Neuronal stem cell (in vitro differentiated cells): ENCODE measurements around the gene TAS2R38.

ENCODE experiments used
- DNase-seq: peaks from one replicate; pipeline ENCODE4 v3.0.0-alpha.2; 2013; ENCODE audit warnings: low spot score
- H2AFZ ChIP-seq: one replicate; pipeline ENCODE4 v1.6.1; 2013; ENCODE audit warnings: mild to moderate bottlenecking, low read length, inconsistent platforms
- H2AK5ac ChIP-seq: 2 replicates; pipeline ENCODE4 v1.6.1; 2013; ENCODE audit warnings: low read depth, mild to moderate bottlenecking, inconsistent platforms, low read length, moderate library complexity, mixed read lengths
- H2BK120ac ChIP-seq: 2 replicates; pipeline ENCODE4 v1.6.1; 2013; ENCODE audit warnings: low read depth, mild to moderate bottlenecking, inconsistent platforms, low read length, moderate library complexity, mixed read lengths
- H2BK12ac ChIP-seq: one replicate; pipeline ENCODE4 v1.6.1; 2013; ENCODE audit warnings: low read length, inconsistent platforms
- H2BK15ac ChIP-seq: 2 replicates; pipeline ENCODE4 v1.6.1; 2013; ENCODE audit warnings: mild to moderate bottlenecking, low read length, inconsistent platforms, mixed read lengths
- H2BK5ac ChIP-seq: one replicate; pipeline ENCODE4 v1.6.1; 2013; ENCODE audit warnings: inconsistent platforms, mild to moderate bottlenecking, low read length, moderate library complexity
- H3K14ac ChIP-seq: one replicate; pipeline ENCODE4 v1.6.1; 2013; ENCODE audit warnings: low read length, inconsistent platforms
- H3K18ac ChIP-seq: 2 replicates; pipeline ENCODE4 v1.6.1; 2013; ENCODE audit warnings: low read length, inconsistent platforms
- H3K23ac ChIP-seq: 2 replicates; pipeline ENCODE4 v1.6.1; 2013; ENCODE audit warnings: low read depth, mild to moderate bottlenecking, mixed read lengths, low read length, inconsistent platforms; ENCODE audit not compliant: poor library complexity
- H3K27ac ChIP-seq: replicated peaks from 3 replicates; pipeline ENCODE4 v1.5.1; 2013; ENCODE audit warnings: low read length, inconsistent platforms
- H3K27me3 ChIP-seq, 3 experiments: 2 replicates each; pipeline ENCODE4 v1.6.1; 2013; ENCODE audit warnings: low read length in 3 of 3, mild to moderate bottlenecking in 2 of 3, inconsistent platforms in 1 of 3, low read depth in 1 of 3, mixed read lengths in 1 of 3, moderate library complexity in 1 of 3; ENCODE audit not compliant: control insufficient read depth in 3 of 3, insufficient read depth in 3 of 3
- H3K36me3 ChIP-seq, 2 donors: replicated peaks in 1 of 2; 2 replicates each; pipeline ENCODE4 v1.6.1; 2013; ENCODE audit warnings: low read length in 2 of 2; ENCODE audit not compliant: control insufficient read depth in 2 of 2, insufficient read depth in 2 of 2
- H3K4ac ChIP-seq: 2 replicates; pipeline ENCODE4 v1.6.1; 2013; ENCODE audit warnings: inconsistent platforms, mild to moderate bottlenecking, low read length, moderate library complexity
- H3K4me1 ChIP-seq, 2 donors: 1 replicate in 1 of 2; 2 replicates in 1 of 2; pipeline ENCODE4 v1.6.1; 2013; ENCODE audit warnings: low read length in 2 of 2, low read depth in 1 of 2; ENCODE audit not compliant: control insufficient read depth in 2 of 2, insufficient read depth in 1 of 2
- H3K4me2 ChIP-seq: one replicate; pipeline ENCODE4 v1.6.1; 2013; ENCODE audit warnings: mild to moderate bottlenecking, low read length, inconsistent platforms; ENCODE audit not compliant: insufficient read depth, poor library complexity, severe bottlenecking
- H3K4me3 ChIP-seq, 2 donors: 2 replicates each; pipeline ENCODE4 v1.5.1; 2013; ENCODE audit warnings: low read length in 2 of 2, mild to moderate bottlenecking in 2 of 2, inconsistent platforms in 1 of 2, moderate library complexity in 1 of 2
- H3K79me1 ChIP-seq: one replicate; pipeline ENCODE4 v1.6.1; 2013; ENCODE audit warnings: low read depth, mild to moderate bottlenecking, inconsistent platforms, low read length, moderate library complexity
- H3K9ac ChIP-seq: one replicate; pipeline ENCODE4 v1.6.1; 2013; ENCODE audit warnings: mild to moderate bottlenecking, low read depth, low read length, inconsistent platforms; ENCODE audit not compliant: poor library complexity
- H3K9me3 ChIP-seq, 2 donors: replicated peaks in 1 of 2; 2 replicates each; pipeline versions ENCODE3 to v1.6.1; 2013; ENCODE audit warnings: low read length in 2 of 2, mild to moderate bottlenecking in 2 of 2, inconsistent platforms in 1 of 2, low read depth in 1 of 2, mixed read lengths in 1 of 2, moderate library complexity in 1 of 2; ENCODE audit not compliant: control insufficient read depth in 2 of 2, insufficient read depth in 1 of 2
- H4K8ac ChIP-seq: one replicate; pipeline ENCODE4 v1.6.1; 2013; ENCODE audit warnings: low read depth, mild to moderate bottlenecking, inconsistent platforms, low read length, moderate library complexity
- H4K91ac ChIP-seq: one replicate; pipeline ENCODE4 v1.6.1; 2013; ENCODE audit warnings: low read length, low read depth, mild to moderate bottlenecking, inconsistent platforms; ENCODE audit not compliant: poor library complexity
- WGBS, 2 donors: extraction: QIAGEN DNeasy Blood & Tissue Kit; methylation state at CpG; one replicate each; pipeline ENCODE4 v1.1.7; 2013; ENCODE audit warnings: missing lambda C conversion rate in 2 of 2, mixed read lengths in 1 of 2; ENCODE audit not compliant: insufficient read length in 2 of 2, insufficient replicate concordance in 1 of 2; ENCODE audit errors: extremely low coverage in 2 of 2; 5-methylcytosine and 5-hydroxymethylcytosine counted together

Gene TAS2R38

DNA sequence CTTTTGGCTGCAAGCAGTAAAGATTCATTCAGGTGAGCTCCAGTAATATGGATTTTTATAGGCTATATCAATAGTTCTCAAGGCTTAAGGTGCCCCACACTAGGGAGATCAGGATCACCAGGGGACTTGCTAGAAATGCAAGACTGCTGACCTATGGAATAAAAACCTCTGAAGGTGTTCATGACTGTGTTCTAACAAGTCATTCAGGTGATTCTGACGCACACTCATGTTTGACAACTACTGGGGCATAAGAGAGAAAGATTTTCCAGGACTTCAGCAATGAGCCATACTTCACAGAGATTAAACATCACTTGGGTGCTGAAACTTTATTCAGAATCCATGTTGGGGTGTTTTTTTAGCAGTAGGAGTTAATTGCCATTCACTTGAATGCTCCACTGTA is 4.8 kb upstream of the TAS2R38 start:
- Histone ChIP-seq H2BK15ac (no peak overlapping the region), H3K27ac (no peak overlapping the region), H4K91ac (no peak overlapping the region), H2AFZ (no peak overlapping the region), H3K4me1 (no peaks in the 10 kb centered on the region), H3K79me1 (no peaks in the 10 kb centered on the region), H3K14ac (no peak overlapping the region), H3K4ac (no peak overlapping the region), H3K4me2 (no peak overlapping the region), H3K27me3 (no peaks in the 10 kb centered on the region), H2BK5ac (no peak overlapping the region), H4K8ac (no peak overlapping the region), H3K9me3 (no peaks in the 10 kb centered on the region), H3K4me3 (no peak overlapping the region), H3K18ac (no peak overlapping the region), H3K9ac (no peak overlapping the region), H2BK120ac (no peak overlapping the region), H3K36me3 (no peaks in the 10 kb centered on the region), H3K23ac (no peak overlapping the region), H2AK5ac (no peak overlapping the region), H2BK12ac (no peak overlapping the region)
- no CpG with 5 or more reads among the region's 1 CpG for WGBS, 2 donors
- no peak for DNase-seq

DNA sequence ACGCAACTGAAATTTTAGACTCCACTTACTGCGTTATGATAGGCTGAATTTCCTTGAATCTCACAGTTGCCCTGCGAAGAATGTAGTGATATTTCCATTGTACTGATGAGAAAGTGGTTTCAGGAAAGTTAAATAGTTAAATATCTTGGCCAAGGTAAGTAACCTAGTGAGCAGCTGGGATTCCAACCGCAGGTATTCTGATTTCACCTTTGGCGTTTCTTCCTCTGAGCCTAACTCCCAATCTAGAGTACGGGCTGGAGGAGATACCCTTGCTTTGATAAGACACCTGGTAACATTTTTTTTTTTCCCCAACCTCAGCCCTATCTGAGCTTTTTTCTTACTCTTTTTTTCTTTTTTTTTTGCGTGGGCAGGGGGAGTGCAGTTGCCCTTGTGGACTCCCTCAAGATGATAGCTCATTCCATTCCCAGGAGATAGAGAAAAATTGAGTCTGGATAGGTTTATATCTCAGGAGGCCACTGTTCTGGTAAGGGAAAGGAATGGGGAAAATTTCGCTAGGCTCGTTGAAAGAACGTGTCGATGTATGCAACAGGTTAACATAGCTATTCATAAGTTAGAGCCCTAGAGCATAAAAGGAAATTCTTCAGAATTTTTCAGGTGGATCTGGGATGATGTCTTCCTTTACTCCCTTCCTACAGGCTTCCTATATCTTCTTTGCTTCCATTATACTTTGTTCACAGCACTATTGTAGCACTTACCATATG is 3.1 kb upstream of the TAS2R38 start:
- H3K36me3 ChIP-seq, result no peaks in the 10 kb centered on the region
- H3K4me1 ChIP-seq, result no peaks in the 10 kb centered on the region
- no peak overlapping the region for H2AK5ac ChIP-seq
- WGBS, 2 donors, result no CpG with 5 or more reads among the region's 11 CpGs
- H3K23ac ChIP-seq, result no peak overlapping the region
- H3K14ac ChIP-seq, result no peak overlapping the region
- peak overlapping the region; percentile 78 for H2AFZ ChIP-seq
- no peak overlapping the region for H2BK5ac ChIP-seq
- H3K4ac ChIP-seq, result no peak overlapping the region
- H3K18ac ChIP-seq, result no peak overlapping the region
- H2BK12ac ChIP-seq, result no peak overlapping the region
- H3K9me3 ChIP-seq, result no peaks in the 10 kb centered on the region
- no peak overlapping the region for H4K91ac ChIP-seq
- H3K4me2 ChIP-seq, result no peak overlapping the region
- H2BK120ac ChIP-seq, result no peak overlapping the region
- no peaks in the 10 kb centered on the region for H3K79me1 ChIP-seq
- peaks cover 0 to 1% (median 0%) of the 10 kb centered on the region in 3 experiments for H3K27me3 ChIP-seq
- no peak overlapping the region for H3K27ac ChIP-seq
- H2BK15ac ChIP-seq, result no peak overlapping the region
- DNase-seq, result no peak
- H3K4me3 ChIP-seq, result no peak overlapping the region
- no peak overlapping the region for H4K8ac ChIP-seq
- H3K9ac ChIP-seq, result no peak overlapping the region

DNA sequence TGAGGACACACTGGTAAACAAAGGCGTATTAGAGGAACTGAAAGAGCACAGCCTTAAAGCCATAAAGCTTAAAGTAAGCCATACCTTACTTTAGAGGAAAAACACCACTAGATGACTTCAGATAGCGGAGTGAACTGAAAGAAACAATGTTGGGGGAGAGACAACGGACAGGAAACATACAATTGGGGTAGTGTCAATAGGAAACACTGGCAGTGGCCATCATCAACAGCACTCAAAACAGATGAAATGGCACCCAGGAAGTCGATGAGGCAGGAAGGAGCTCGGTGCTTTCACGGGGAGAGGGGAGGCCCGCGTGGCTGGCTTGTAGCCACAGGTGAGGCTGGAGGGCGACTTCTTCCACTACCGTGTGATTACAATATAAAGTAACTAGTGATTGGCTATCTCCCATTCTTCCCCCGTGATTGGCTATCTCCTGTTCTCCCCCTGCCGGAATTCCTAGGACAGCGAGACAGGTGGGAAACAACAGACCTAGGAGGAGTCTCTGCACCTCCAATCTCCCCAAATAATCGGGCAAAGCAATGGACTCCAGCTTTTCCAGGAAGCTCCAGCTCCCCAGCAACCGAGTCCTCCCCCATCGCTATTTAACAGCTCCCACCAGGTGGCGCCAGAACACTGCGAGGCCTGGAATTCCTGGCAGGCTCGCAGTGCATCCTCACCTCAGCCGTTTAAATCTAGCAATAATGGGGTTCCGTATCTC is 2.4 kb upstream of the TAS2R38 start:
- no peak overlapping the region for H2BK5ac ChIP-seq
- no peak overlapping the region for H2BK120ac ChIP-seq
- H3K4ac ChIP-seq, result no peak overlapping the region
- H4K8ac ChIP-seq, result no peak overlapping the region
- no peak overlapping the region for H3K4me3 ChIP-seq
- no peak overlapping the region for H3K27ac ChIP-seq
- no CpG with 5 or more reads among the region's 21 CpGs for WGBS, 2 donors
- peak; percentile 81 for DNase-seq
- no peaks in the 10 kb centered on the region for H3K79me1 ChIP-seq
- no peaks in the 10 kb centered on the region for H3K36me3 ChIP-seq
- H3K27me3 ChIP-seq, result peaks cover 0 to 1% (median 0%) of the 10 kb centered on the region in 3 experiments
- no peak overlapping the region for H3K9ac ChIP-seq
- no peaks in the 10 kb centered on the region for H3K9me3 ChIP-seq
- H3K18ac ChIP-seq, result no peak overlapping the region
- no peaks in the 10 kb centered on the region for H3K4me1 ChIP-seq
- H2AK5ac ChIP-seq, result no peak overlapping the region
- H3K4me2 ChIP-seq, result peak overlapping the region; percentile 44
- no peak overlapping the region for H2BK12ac ChIP-seq
- H2BK15ac ChIP-seq, result no peak overlapping the region
- H3K14ac ChIP-seq, result no peak overlapping the region
- peak overlapping the region; percentile 78 for H2AFZ ChIP-seq
- no peak overlapping the region for H4K91ac ChIP-seq
- no peak overlapping the region for H3K23ac ChIP-seq

DNA sequence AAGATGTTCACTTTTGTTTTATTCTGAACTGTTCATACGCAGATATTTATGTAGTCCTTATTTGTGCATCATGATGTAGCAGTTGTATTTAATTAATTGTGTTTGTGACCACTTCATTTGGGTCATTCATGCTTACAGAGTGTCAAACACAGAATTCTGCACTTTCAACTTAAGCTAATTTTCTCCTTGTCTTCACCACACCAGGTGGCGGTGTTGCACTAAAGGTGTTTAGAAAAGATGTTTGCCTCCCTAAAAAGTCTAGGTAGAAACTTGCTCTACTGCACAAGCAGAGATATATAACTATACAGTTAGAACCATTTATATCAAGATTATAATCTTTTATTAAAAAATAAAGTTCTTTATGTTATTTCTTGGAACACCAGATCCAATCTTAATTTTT is 1.3 kb upstream of the TAS2R38 start:
- Histone ChIP-seq H3K4me2 (no peak overlapping the region), H3K27me3 (peaks cover 0 to 1% (median 0%) of the 10 kb centered on the region in 3 experiments), H3K14ac (no peak overlapping the region), H2BK120ac (no peak overlapping the region), H3K4me3 (no peak overlapping the region), H2AFZ (no peak overlapping the region), H3K27ac (no peak overlapping the region), H3K79me1 (no peaks in the 10 kb centered on the region), H3K36me3 (no peaks in the 10 kb centered on the region), H4K8ac (no peak overlapping the region), H3K9ac (no peak overlapping the region), H3K4me1 (no peaks in the 10 kb centered on the region), H2BK12ac (no peak overlapping the region), H2BK15ac (no peak overlapping the region), H3K4ac (no peak overlapping the region), H2AK5ac (no peak overlapping the region), H3K23ac (no peak overlapping the region), H3K18ac (no peak overlapping the region), H4K91ac (no peak overlapping the region), H3K9me3 (no peaks in the 10 kb centered on the region), H2BK5ac (no peak overlapping the region)
- no CpG with 5 or more reads among the region's 2 CpGs for WGBS, 2 donors
- no peak for DNase-seq
